ENCODE results near the gene LRRN4CL.

The LRRN4CL gene

GRCh38 chr11:62721994-62722393, 32.7 kb upstream of the LRRN4CL start:
- TF ChIP-seq, protein P1, sequence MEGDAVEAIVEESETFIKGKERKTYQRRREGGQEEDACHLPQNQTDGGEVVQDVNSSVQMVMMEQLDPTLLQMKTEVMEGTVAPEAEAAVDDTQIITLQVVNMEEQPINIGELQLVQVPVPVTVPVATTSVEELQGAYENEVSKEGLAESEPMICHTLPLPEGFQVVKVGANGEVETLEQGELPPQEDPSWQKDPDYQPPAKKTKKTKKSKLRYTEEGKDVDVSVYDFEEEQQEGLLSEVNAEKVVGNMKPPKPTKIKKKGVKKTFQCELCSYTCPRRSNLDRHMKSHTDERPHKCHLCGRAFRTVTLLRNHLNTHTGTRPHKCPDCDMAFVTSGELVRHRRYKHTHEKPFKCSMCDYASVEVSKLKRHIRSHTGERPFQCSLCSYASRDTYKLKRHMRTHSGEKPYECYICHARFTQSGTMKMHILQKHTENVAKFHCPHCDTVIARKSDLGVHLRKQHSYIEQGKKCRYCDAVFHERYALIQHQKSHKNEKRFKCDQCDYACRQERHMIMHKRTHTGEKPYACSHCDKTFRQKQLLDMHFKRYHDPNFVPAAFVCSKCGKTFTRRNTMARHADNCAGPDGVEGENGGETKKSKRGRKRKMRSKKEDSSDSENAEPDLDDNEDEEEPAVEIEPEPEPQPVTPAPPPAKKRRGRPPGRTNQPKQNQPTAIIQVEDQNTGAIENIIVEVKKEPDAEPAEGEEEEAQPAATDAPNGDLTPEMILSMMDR (IDR thresholded peaks at IDR 0.05): no peak
- Histone ChIP-seq H3K36me3 (peaks cover 72% of the 10 kb centered on the region), H3K4me3 (ENCODE audit: low read depth in 1 of 2, low read length in 1 of 2) (no peak overlapping the region), H3K9me3 (peaks cover 5% of the 10 kb centered on the region), H3K27me3 (no peaks in the 10 kb centered on the region), H3K27ac (no peak overlapping the region), H3K4me1 (ENCODE audit: control insufficient read depth in 1 of 2, insufficient read depth in 1 of 2, low read depth in 1 of 2, low read length in 1 of 2) (peaks cover 25 to 29% of the 10 kb centered on the region in 2 experiments)

- H3K4me1 ChIP-seq (ENCODE audit: control insufficient read depth in 1 of 2, insufficient read depth in 1 of 2, low read depth in 1 of 2, low read length in 1 of 2): peaks cover 5 to 10% of the 10 kb centered on the region in 2 experiments
- H3K4me3 ChIP-seq (ENCODE audit: low read depth in 1 of 2, low read length in 1 of 2): no peak overlapping the region
- H3K36me3 ChIP-seq: peaks cover 98% of the 10 kb centered on the region
- H3K9me3 ChIP-seq: peaks cover 5% of the 10 kb centered on the region
- TF ChIP-seq, protein P1 (IDR thresholded peaks at IDR 0.05): no peak
- H3K27ac ChIP-seq: no peak overlapping the region
- H3K27me3 ChIP-seq: no peaks in the 10 kb centered on the region
These were observed 30.1 kb upstream of the LRRN4CL start for GRCh38 chr11:62719302-62719978.

DNA sequence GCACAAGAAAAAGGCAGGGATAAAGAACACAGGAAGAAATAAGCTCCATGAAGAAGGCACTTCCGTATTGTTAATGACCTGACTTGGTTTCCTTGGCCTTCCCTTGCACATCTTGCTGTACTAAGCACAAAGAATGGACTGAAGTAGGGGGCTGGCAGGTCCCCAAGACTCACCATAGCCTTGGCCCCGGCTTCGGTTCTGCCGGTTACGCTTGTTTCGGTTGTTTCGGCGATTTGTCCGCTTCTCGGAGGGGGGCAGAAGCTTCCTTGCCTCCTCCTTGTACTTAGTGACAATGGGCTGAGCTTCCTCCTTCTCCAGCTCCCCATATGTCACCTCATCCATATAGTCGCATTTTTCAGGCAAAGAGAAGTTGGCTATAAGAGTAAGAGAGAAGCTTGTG, 27.5 kb upstream of the LRRN4CL start:
- Histone ChIP-seq H3K4me1 (ENCODE audit: control insufficient read depth in 1 of 2, insufficient read depth in 1 of 2, low read depth in 1 of 2, low read length in 1 of 2) (no peaks in the 10 kb centered on the region), H3K4me3 (ENCODE audit: low read depth in 1 of 2, low read length in 1 of 2) (no peak overlapping the region), H3K27ac (no peak overlapping the region), H3K36me3 (peaks cover 97% of the 10 kb centered on the region), H3K9me3 (peaks cover 2% of the 10 kb centered on the region), H3K27me3 (no peaks in the 10 kb centered on the region)
- TF ChIP-seq, protein P1 (IDR thresholded peaks at IDR 0.05): no peak

DNA sequence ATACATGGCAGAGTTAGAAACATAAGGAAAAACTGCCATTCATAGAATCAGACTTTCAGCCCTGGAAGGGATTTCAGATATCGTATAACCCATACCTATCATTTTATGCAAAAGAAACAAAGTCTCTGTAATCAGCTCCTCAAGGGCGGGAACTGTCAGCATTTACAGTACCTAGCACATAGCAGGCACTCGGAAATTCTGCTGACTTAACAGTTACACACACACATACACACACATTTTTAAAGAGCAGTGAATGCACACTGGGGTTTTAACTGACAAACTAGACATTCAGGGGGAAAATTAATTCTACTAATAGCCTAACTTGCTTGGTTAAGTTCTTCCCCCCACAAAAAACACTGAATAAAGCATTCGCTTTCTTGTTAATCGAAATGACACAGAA, 26.9 kb upstream of the LRRN4CL start:
- TF ChIP-seq, protein P1 (IDR thresholded peaks at IDR 0.05): no peak
- no peak overlapping the region for H3K4me3 ChIP-seq (ENCODE audit: low read depth in 1 of 2, low read length in 1 of 2)
- no peak overlapping the region for H3K27ac ChIP-seq
- no peaks in the 10 kb centered on the region for H3K9me3 ChIP-seq
- no peaks in the 10 kb centered on the region for H3K4me1 ChIP-seq (ENCODE audit: control insufficient read depth in 1 of 2, insufficient read depth in 1 of 2, low read depth in 1 of 2, low read length in 1 of 2)
- H3K27me3 ChIP-seq: no peaks in the 10 kb centered on the region
- peaks cover 96% of the 10 kb centered on the region for H3K36me3 ChIP-seq

GRCh38 chr11:62715150-62716130, 26.1 kb upstream of the LRRN4CL start:
- H3K27ac ChIP-seq: no peak overlapping the region
- TF ChIP-seq, protein P1 (IDR thresholded peaks at IDR 0.05): no peak
- no peaks in the 10 kb centered on the region for H3K27me3 ChIP-seq
- no peaks in the 10 kb centered on the region for H3K4me1 ChIP-seq (ENCODE audit: control insufficient read depth in 1 of 2, insufficient read depth in 1 of 2, low read depth in 1 of 2, low read length in 1 of 2)
- H3K4me3 ChIP-seq (ENCODE audit: low read depth in 1 of 2, low read length in 1 of 2): no peak overlapping the region
- peaks cover 96% of the 10 kb centered on the region for H3K36me3 ChIP-seq
- H3K9me3 ChIP-seq: no peaks in the 10 kb centered on the region

Data from neutrophil (primary cell).